M059J (cell line): ENCODE measurements around the gene DAZAP2. TPM values are rescaled to one million over a fixed set of nuclear protein-coding genes. Genes with fewer than 3 reads are reported as not detected.
A peak's percentile ranks its signal among the peaks of the same experiment; 100 is the strongest.
"Not testable (repeated sequence)": the region's sequence is repeated elsewhere in the genome, so short reads cannot be mapped to it uniquely, and the experiment has no call there.

Source experiments
- DNase-seq: peaks from one replicate; pipeline ENCODE4 v3.0.0-alpha.2; 2012; ENCODE audit warnings: low read depth
- total RNA-seq: library from RNA; depleted of rRNA; stranded (reverse); fragments of >200 nt; shearing (Covaris generic); gene quantifications from 2 replicates; pipeline ENCODE4 v1.2.3, GENCODE V29; 2014

The DAZAP2 gene
- total RNA-seq, 1 experiment from 2014 or later = 480 TPM

DNA sequence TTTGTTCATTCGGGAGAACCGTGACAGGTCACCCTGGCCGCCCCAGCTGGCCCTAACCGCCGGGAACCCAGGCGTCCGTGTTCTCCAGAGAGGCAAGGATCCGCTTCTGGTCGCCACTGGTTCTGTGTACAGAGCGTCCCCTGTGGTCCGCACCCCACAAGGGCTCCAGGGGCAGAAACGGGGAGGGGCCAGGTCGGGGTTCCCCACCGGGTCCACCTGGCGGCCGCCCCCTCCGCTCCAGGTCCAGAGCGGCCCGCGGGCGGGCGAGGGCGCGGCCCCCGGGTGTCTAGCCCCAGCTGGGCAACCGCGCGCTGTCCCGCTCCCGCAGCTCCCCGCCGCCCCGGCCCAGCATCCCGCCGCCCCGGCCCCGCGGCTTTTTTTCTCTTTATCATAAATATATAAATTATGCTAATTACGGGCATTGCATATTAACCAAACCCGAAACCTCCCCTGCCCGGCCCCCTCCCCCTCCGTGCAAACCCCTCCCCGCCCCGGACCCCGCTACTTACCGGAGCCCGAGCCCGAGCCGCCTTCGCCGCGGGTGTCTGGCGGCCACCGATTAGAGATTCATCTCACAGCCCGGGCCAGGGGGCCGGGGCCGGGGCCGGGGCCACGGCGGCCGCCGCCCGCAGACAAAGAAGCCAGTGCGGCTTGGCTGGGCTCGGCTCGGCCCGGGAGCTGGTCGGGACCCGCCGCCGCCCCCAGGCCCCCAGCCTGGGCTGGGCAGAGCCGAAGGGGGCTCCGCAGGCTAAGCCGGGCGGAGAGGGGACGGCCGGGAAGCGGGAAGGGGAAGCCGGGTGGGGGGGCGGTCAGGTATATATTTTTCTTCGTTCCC lies 21.3 kb upstream of the DAZAP2 start:
- peak; percentile 28 for DNase-seq

DNA sequence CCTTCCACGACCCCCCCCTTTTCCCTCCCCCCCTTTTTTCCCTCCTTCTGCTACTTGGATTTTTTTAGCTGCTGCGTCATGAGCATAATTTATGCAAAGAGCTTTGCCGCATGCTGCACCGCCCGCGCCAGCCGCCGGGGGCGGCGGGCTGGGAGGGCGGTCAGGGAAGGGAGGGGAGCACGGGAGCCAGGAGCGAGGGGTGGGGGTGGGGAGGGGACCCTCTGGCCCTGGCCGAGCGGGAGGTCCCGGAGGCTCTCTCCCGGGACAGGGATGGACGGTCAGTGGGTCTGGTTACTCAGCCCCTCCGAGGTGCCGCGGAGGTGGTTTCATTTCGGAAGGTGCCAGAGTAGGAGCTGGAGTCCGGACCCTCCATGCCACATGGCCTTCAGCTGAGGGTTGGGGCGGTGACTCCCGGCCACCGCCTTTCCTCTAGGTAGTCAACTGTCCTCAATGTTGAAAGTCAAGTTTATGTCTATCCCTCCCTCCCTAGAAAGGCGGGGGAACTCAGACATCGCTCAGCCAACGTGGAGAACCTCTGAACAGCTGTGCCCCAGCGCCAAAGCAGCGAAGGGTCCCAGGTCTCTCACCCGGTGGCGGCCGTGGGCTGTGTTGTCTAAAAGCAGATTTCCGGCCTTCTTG lies 20.5 kb upstream of the DAZAP2 start, which contains the start of gene POU6F1:
Gene POU6F1, minus strand, starts transcription at position 95 of the 639 bp plus-strand sequence. CDS start 11,226 bp downstream, outside the sequence.
- peak; percentile 79 for DNase-seq

DNA sequence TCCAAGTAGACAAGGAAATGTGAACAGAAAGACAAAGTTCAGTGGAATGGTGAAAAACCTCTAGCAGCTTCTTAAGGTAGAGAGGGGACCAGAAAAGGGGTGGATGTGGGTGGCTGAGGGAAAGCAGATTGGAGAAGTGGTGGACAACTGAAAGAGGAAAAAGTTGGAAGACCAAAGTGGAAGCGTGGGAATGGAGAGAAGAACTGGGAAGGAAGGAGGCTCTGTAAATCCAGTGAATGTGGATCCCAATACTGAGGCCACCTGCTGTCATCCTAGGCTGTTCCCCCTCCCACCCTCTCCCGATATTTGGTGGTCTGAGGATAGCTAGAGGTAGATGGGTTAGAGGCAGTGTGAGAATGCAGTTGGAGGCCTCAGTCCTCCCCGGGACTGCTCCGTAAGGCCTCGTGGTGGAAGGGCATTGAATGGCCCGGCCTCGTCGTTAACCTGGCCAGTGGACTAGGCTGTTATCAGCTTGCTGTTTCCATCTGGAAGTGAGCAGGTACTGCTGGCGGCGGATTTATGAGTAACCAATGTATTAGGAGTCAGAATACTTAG lies 19.9 kb upstream of the DAZAP2 start:
- DNase-seq = no peak

DNA sequence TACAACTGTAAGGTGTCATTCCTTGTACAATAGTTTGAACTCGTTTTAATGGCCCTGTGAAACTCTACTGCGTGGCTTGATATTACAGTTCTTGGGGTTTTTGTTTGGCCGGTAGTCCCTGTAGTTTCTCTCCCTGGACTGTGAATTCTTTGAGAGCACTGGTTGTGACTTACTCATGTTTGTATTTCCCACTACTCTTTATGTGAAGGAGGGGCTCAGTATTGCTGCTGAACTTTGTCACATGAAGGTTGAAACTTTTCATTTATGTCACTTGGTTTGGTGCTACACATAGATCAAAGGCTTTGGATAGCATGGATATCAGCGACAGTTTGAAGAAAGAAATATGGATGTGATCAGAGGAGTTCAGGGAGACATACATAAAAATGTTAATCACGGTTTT lies 19.3 kb upstream of the DAZAP2 start:
- DNase-seq = no peak

DNA sequence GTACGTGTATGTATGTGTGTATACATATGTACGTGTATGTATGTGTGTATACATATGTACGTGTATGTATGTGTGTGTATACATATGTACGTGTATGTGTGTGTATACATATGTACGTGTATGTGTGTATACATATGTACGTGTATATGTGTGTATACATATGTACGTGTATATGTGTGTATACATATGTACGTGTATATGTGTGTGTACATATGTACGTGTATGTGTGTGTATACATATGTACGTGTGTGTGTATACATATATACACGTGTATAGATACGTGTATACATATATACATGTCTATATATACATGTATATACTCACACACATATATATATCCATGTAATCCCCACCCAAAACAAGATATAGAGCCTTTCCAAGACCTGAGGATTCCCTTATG lies 18.8 kb upstream of the DAZAP2 start:
- DNase-seq = not testable (repeated sequence)

DNA sequence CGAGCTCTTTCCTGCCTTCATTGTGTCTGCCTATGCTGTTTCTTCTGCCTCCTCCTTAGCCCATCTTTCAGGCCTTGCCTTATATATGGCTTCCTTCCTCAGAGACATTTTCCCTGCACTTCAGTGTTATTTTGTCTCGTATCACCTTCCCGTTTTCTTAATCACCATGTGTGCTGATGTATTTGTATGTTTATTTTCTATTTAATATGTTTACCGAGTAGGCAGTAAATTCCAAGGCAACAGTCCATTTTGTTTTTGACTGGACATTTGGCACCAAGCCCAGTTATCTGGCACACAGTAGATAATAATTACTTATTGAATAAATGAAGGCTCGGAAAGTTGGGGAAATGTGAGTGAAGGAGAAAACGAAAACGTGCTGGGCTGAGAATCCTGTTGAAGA lies 16.2 kb upstream of the DAZAP2 start:
- DNase-seq = no peak

DNA sequence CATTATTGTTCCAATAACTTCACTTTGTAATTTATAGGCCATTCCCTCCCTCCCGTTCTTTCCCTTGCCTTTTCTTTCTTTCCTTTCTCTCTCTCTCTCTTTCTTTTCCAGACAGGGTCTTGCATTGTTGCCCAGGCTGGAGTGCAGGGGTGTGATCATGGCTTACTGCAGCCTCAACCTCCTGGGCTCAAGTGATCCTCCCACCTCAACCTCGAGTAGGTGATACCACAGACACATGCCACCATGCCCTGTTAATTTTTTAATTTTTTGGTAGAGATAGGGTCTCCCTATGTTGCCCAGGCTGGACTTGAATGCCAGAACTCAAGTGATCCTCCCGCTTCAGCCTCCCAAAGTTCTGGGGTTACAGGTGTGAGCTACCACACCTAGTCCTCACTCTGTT lies 14.0 kb upstream of the DAZAP2 start:
- no peak for DNase-seq

DNA sequence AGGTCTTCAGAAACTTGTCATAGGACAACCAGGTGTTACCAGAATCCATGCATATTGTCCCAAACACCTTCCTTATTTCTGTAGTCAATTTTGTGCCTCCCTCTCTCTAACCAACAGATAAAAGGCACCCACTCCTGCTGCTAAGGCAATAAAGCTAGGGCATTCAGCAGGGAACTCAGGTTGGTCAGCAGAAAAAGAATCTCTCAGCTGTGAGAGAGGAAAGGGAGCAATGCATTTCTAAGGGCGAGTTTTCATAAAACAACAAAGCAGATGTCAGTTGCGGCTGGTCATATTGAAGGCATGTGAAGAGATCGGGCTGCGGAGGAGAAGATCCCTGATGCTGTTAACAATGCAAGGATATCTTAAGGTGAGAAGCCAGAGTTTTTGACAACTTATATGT lies 13.4 kb upstream of the DAZAP2 start:
- no peak for DNase-seq

DNA sequence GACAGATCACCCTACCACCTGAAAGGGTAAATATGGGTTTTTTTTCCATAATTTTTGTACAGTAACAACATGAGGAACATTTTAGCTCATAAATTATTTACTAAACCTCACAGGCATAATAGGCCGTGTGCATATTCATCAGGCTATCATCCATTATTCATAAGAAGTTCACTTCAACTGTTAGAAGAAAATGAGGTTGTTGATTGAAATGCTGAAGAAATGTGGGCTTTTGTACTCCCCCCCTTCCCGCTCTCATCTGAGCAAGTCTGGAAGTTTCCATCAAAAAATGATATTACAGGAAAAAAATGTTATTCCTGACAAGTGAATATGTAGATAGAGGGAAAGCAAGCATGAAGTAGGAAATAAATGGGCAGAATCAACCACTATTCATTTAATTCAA lies 12.9 kb upstream of the DAZAP2 start:
- no peak for DNase-seq

DNA sequence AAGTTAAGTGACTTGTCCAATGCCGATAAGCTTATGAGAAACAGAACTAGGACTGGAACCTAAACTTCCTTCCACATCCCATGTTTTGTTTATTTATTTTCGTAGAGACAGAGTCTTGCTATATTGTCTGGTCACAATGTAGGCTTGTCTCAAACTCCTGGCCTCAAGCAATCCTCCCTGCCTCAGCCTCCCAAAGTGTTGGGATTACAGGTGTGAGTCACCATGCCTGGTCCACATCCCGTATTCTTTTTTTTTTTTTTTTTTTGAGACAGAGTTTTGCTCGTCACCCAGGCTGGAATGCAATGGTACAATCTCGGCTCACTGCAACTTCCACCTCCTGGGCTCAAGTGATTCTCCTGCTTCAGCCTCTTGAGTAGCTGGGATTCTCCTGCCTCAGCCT lies 11.5 kb upstream of the DAZAP2 start:
- peak; percentile 16 for DNase-seq

DNA sequence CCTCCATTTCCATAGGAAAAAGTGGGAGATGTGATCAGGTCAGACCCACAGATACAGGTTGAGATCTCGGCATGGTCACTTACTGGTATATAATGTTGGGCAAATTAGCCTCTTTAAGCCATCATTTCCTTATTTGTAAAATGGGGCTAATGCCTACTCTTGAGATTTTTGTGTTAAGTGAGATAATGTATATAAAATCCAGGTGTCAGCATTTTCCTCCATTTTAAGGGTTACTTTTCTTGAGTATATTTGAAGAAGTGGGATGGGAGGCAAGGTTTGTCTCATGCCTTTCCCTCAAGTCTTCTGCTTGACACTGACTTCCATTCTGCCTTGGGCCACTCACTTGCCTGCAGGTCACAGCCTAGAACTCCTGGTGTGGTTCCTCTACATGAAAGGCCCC lies 10.7 kb upstream of the DAZAP2 start:
- DNase-seq = no peak

DNA sequence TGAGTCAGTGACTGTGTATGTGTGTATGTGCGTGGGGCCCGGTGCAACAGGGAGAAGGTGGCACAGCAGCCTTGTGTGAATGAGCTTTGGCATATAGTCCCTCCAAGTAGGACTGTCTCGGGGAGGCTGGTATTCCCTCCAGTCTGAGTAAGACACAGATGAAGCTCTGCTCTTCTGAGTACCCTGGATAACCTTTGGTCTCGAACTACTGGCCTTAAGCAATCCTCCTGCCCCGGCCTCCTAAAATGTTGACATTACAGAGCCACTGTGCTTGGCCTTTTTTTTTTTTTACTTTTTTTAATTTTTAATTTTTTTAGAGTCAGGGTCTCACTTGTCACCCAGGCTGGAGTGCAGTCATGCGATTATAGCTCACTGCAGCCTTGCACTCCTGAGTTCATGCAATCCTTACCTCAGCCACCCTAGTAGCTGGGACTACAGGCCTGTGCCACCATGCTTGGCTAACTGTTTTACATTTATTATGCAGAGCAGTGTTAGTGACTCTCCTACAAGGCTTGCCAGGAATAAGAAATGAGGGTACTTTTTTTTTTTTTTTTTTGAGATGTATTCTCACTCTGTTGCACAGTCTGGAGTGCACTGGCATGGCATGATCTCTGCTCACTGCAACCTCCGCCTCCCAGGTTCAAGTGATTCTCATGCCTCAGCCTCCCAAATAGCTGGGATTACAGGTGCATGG lies 9.4 kb upstream of the DAZAP2 start:
- DNase-seq = no peak

DNA sequence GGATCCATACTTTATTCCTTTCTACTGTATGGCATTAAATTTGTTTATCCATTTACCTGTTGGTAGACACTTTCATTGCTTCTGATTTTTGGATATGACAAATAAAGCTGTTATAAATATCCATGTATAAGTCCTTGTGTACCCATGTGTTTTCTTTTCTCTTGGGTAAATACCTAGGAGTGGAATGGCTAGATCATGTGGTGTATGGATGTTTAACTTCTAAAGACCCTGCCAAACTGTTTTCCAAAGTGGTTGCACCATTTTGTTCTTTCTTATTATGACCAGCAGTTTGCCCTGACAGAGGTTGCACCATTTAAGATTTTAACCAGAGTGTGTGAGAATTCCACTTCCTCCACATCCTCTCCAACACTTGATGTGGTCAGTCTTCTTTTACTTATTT lies 6.0 kb upstream of the DAZAP2 start:
- DNase-seq = no peak

DNA sequence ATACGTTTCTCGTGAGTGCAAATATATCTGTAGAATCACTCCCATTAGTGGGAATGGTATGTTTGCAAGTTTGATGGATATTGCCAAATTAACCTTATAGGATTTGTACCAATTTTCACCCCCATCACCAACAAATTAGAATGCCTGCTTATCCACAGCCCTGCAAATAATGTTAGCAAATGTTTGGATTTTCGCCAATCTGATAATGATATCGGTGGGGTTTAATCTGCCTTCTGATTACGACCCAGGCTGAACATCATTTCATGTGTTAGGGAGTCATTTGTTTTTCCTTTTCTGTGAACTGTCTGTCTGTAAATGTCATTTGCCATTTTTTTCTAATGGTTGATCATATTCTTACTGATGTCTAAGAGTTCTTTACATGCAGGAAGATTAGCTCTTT lies 4.1 kb upstream of the DAZAP2 start:
- DNase-seq = no peak

DNA sequence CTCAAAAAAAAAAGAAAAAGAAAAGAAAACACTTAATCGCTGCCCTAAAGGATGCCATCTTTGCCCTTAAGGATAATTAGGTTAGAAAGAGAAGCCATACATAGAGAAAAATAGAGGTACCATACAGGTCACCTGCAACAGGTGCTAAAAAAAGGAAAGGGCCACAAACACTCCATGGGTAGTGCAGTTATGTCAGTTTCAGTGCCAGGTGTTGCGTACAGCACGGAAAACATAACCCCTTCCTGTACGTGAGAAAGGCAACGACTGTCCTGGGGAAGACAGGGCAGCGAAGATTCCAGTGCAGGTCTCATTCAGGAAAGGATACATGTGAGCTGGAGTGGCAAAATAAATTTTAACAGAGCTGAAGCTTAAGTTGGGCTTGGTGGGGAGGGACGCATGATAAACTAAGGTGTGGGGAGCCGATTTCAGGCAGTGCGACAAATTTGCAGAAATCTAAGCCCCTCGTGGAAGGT lies 553 bp upstream of the DAZAP2 start:
- peak; percentile 11 for DNase-seq

DNA sequence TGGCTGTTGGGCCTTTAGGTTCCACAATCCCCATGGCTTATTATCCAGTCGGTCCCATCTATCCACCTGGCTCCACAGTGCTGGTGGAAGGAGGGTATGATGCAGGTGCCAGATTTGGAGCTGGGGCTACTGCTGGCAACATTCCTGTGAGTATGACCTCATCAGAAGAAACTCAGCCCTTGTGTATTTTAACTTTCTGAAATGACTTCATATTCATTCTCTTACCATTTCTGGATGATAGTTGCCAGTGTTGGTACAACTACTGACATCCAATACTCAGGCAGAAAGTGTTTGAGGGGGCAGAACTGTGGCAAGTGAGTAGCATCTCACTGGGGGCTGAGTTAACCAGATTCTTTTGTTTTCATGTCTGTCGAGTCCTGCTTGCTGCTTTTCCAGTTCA lies 2.3 kb downstream of the DAZAP2 start:
- peak; percentile 42 for DNase-seq

DNA sequence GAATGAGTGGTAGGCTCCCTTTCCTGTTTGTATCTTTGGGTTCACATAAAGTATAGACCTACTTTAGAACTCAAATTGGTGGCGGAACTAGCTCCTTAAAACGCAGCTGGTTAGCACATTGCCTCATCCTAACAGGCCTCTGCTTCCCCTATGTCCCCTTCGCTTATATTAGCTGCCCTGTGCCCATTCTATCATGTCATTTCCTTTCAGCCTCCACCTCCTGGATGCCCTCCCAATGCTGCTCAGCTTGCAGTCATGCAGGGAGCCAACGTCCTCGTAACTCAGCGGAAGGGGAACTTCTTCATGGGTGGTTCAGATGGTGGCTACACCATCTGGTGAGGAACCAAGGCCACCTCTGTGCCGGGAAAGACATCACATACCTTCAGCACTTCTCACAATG lies 3.5 kb downstream of the DAZAP2 start:
- DNase-seq = no peak

DNA sequence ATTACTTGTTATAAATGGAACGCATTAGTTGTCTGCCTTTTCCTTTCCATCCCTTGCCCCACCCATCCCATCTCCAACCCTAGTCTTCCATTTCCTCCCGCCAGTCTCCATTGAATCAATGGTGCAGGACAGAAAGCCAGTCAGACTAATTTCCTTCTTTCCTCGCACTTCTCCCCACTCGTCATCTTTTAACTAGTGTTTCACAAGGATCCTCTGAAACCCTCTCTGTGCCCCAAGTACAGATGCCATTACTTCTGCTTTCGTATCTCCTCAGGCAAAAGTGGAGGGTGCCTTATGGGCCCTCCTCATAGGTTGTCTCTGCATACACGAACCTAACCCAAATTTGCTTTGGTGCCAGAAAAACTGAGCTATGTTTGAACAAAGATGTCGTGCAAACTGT lies 4.2 kb downstream of the DAZAP2 start:
- no peak for DNase-seq

DNA sequence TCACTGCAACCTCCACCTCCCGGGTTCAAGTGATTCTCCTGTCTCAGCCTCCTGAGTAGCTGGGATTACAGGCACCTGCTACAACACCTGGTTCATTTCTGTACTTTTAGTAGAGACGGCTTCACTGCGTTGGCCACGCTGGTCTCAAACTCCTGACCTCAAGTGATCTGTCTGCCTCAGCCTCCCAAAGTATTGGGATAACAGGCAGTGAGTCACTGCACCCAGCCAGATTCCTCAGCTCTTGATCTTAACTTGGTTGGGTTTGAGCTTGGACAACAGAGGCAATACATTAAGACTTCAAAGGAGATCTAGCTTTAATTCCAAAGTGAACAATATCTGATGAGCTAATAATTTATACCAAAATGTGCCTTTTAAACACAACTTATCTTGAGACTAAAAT lies 5.6 kb downstream of the DAZAP2 start:
- peak; percentile 25 for DNase-seq

DNA sequence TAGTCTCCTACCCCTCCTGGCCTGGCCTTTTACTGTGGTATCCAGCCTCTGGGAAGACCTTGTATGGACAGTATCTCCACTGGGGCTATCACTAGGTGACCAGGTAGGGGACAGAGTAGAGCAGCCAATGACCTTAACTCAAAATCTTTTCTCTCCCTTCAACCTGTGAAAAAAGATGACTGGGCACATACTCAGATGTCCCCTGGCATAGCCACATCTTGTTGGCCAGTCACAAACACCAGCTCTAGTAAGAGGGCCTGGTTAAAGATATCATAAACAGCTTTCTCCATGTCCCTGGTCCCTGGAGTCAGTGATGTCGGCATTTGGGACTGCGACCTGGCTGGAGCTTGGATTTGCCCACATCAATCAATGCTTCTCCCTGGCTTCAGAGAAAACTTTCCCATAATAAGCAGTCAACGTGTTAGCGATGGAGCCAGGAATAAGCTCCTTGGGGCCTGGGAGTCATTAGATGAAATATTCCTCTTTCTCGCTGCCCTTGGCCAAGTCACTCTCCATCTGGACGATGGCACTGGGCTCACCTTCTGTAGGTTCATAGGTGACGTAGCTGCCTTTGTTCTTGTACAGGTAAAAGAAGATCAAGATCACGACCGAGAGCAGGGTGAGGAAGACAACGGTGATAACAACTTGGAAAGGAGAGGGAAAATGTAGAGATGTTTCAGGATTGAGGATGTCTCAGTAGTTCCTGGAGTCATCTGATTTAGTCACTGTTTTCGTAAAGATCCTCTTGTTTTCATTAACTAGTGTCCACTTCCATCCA lies 7.0 kb downstream of the DAZAP2 start:
- DNase-seq = no peak

DNA sequence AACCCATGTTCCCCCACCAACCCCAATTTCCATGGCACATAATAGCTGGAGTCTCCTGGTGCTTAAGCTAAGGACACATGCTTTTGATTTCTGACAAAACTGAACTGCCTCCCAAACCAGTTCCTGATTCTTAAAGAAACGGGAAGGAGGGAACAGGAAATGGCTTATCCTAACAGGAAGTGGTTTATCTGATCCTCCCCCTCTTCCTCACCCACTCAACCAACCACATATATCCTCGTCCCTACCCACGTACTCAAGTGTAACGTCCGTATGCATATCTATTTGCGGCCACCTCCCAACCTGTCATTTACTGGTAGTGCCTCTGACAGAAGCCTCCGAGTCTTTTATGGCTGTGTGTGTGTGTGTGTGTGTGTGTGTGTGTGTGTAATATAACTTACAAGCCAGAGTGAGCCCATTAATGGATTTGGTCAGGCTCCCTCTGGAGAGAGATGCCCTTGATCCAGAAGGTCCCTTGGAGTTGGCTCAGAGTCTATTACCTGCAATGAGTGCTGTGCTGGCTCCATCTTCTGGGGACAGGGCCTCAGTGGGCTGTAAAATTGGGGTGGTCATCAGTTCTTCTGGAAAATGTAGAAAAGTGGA lies 7.7 kb downstream of the DAZAP2 start:
- DNase-seq = peak; percentile 29
